Measurements from ENCODE around the gene LRIT3. TPM values are rescaled to one million over a fixed set of nuclear protein-coding genes. Genes with fewer than 3 reads are reported as not detected.
A peak's percentile ranks its signal among the peaks of the same experiment; 100 is the strongest.

The LRIT3 gene
- total and polyA plus RNA-seq, 12 donors, result 0.03 to 0.15 (median 0.06) TPM; not detected in 8

GRCh38 chr4:109801895-109802319 is 46.0 kb upstream of the LRIT3 start, which contains the start of gene CFI:
TSS of gene CFI (minus strand) at chr4:109801999. CDS start at chr4:109801971, 28 bp downstream.
- Histone ChIP-seq H3K36me3 (no peaks in the 10 kb centered on the region), H3K4me3 (peak within 1 kb of the TSS; percentile 16 to 54 (median 48)), H3K27me3 (no peaks in the 10 kb centered on the region), H3K27ac (peak within 1 kb of the TSS in 9 of 10 donors; percentile 2 to 74 (median 47)), H3K9me3 (peaks cover 0 to 16% (median 3%) of the 10 kb centered on the region in 11 donors), H3K4me1 (peaks cover 0 to 13% (median 3%) of the 10 kb centered on the region in 9 donors)
- no peak for TF ChIP-seq CTCF (IDR thresholded peaks at IDR 0.05)
- DNase-seq (no peak), ATAC-seq (peak in 7 of 8 donors; percentile 62 to 89 (median 83))
- WGBS, 2 donors, result 36 to 53% methylated on average over 2 of the region's 2 CpGs
- intact Hi-C loops (cut with DNase I), result loop anchor here in 3 of 10 donors (5.0 to 10.0 kb wide), 3 partner anchors 70 to 100 kb away; partner anchors contain the start of genes CASP6 (in 3 of the 3) and PLA2G12A (in 2 of the 3)

- no peak for DNase-seq
- Histone ChIP-seq H3K4me1 (peaks cover 0 to 13% (median 3%) of the 10 kb centered on the region in 9 donors), H3K4me3 (no peak overlapping the region), H3K9me3 (no peaks in the 10 kb centered on the region), H3K36me3 (no peaks in the 10 kb centered on the region), H3K27me3 (no peaks in the 10 kb centered on the region), H3K27ac (no peak overlapping the region)
- TF ChIP-seq CTCF (IDR thresholded peaks at IDR 0.05), result peak in 7 of 9 donors; percentile 37 to 55 (median 41)
- 18 to 30% methylated on average over 4 of the region's 4 CpGs for WGBS, 2 donors
- peak in 1 of 8 donors; percentile 35 for ATAC-seq
- intact Hi-C loops (cut with DNase I), result loop anchor here in 3 of 10 donors (5.0 to 10.0 kb wide), 3 partner anchors 72 to 102 kb away; partner anchors contain the start of genes CASP6 (in 3 of the 3) and PLA2G12A (in 2 of the 3)
Observed at GRCh38 chr4:109803924-109804571, 43.9 kb upstream of the LRIT3 start.

- no peak for DNase-seq
- 93 to 98% methylated on average over 2 of the region's 2 CpGs for WGBS, 2 donors
- Histone ChIP-seq H3K27ac (no peak overlapping the region), H3K4me1 (peaks cover 0 to 4% (median 1%) of the 10 kb centered on the region in 9 donors), H3K9me3 (no peaks in the 10 kb centered on the region), H3K4me3 (no peak overlapping the region), H3K27me3 (no peaks in the 10 kb centered on the region), H3K36me3 (no peaks in the 10 kb centered on the region)
- no peak for ATAC-seq
- intact Hi-C loops (cut with DNase I), result loop anchor here in 4 of 10 donors (5.0 to 10.0 kb wide), 5 partner anchors 105 to 387 kb away; partner anchors contain the start of gene CASP6 (in 3 of the 4)
- no peak for TF ChIP-seq CTCF (IDR thresholded peaks at IDR 0.05)
Observed at GRCh38 chr4:109809655-109810054, 38.3 kb upstream of the LRIT3 start.

- DNase-seq, result no peak
- no peak for TF ChIP-seq CTCF (IDR thresholded peaks at IDR 0.05)
- Histone ChIP-seq H3K27me3 (no peaks in the 10 kb centered on the region), H3K36me3 (no peaks in the 10 kb centered on the region), H3K4me3 (no peak overlapping the region), H3K4me1 (peaks cover 0 to 11% (median 4%) of the 10 kb centered on the region in 9 donors), H3K27ac (no peak overlapping the region), H3K9me3 (no peaks in the 10 kb centered on the region)
- WGBS, 2 donors, result 73 to 74% methylated on average over 11 of the region's 11 CpGs
- intact Hi-C loops (cut with DNase I), result loop anchor here in 4 of 10 donors (10.0 kb wide), 4 partner anchors 106 to 266 kb away; partner anchors contain the start of gene CASP6 (in 2 of the 4)
- ATAC-seq, result no peak
Observed at GRCh38 chr4:109810552-109811387, 37.1 kb upstream of the LRIT3 start.
